GM19395 (cell line): ENCODE data around the gene TEDDM1.
"Not testable (repeated sequence)": the region's sequence is repeated elsewhere in the genome, so short reads cannot be mapped to it uniquely, and the experiment has no call there.

Source experiments
- ATAC-seq: cut with Tn5 transposase; IDR thresholded peaks from one replicate; pipeline ENCODE4 v1.9.1; 2021; ENCODE audit warnings: mild to moderate bottlenecking, moderate library complexity; ENCODE audit not compliant: unreplicated experiment

Gene TEDDM1

DNA sequence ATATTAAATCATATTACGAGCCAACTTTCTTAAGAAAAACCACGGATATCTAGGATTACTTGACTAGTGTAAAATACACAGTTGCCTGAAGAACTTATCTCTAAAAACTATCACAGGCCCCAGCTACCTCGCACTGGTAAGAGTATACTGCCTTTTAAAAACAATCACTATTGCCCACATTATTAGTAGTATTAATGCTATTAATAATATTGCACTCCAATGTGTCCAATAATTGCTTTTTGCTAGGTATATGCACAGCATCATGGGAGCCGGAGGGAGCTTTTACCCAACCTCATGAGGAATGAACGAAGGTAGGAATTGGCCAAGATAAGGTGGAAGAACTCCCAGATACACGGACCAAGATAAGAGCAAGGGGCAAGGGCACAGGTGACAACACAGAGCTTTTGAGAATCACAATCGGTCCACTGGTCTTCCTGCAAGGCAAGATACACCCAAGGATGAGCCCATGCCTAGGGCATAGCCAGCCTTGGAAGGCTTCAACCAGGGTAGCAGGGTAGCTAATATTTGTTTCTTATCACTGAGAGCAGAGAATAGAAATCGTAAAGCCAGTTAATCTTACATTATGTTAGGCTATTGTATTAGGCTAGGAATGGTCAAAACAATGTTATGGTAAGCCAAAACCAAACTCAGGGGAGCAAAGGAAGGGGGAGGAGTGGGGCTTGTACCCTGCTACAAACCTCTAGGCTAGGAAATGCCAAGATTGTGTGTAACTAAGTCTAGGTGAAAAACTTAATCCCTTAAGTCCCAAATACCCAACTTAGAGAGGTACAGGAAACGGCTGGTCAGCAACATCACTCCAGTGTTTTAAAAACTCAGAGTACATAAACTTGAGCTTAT, 18.3 kb downstream of the TEDDM1 start:
- no peak for ATAC-seq

DNA sequence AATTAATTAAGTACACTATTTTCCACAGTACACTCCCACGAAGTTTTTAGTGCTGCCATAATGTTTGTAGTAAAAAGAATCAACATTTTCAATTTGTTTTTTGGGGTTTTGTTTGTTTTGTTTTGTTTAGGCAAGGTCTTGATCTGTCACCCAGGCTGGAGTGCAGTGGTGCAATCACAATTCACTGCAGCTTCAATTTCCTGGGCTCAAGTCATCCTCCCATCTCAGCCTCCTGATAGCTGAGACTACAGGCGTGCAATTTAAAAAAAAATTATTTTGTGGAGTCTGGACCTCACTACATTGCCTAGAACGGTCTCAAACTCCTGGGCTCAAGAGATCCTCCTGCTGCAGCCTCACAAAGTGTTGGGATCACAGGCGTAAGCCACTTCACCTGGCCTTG, 20.3 kb downstream of the TEDDM1 start:
- no peak for ATAC-seq

DNA sequence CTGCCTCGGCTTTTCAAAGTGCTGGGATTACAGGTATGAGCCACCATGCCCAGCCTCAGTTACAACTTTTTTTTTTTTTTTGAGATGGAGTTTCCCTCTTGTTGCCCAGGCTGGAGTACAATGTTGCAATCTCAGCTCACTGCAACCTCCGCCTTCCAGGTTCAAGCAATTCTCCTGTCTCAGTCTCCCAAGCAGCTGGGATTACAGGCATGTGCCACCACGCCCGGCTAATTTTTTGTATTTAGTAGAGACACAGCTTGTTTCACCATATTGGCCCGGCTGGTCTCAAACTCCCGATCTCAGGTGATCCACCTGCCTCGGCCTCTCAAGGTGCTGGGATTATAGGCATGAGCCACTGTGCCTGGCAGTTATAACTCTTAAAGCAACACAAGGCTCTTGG, 20.7 kb downstream of the TEDDM1 start:
- not testable (repeated sequence) for ATAC-seq

DNA sequence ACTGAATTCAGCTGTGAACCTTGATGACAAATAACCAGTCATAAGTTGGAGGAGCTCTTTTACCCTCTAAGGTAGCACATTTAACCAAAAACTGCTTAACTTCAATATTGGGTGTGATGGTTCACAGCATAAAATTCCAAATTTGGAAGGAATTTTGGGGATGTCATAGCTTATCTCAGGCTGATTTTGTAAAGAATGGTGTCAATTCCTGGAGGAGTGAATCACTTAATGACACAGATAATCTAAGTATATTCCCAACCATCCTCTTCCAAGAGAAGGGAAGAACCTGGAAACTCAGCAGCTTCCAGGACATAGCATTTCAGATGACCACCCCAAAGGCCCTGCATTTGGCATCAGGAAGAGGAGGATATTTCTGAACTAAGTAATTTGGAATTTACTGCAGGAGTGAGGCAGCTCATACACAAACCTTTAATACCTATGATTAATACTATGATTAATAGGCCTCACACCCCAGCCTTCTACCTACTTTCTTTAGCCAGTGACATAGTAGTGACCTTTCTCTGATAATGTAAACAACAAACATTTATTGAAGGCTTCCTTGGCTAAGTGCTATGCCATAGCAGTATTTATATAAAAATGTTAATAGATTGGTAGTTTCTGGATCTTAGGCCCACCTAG, 23.4 kb downstream of the TEDDM1 start:
- no peak for ATAC-seq

DNA sequence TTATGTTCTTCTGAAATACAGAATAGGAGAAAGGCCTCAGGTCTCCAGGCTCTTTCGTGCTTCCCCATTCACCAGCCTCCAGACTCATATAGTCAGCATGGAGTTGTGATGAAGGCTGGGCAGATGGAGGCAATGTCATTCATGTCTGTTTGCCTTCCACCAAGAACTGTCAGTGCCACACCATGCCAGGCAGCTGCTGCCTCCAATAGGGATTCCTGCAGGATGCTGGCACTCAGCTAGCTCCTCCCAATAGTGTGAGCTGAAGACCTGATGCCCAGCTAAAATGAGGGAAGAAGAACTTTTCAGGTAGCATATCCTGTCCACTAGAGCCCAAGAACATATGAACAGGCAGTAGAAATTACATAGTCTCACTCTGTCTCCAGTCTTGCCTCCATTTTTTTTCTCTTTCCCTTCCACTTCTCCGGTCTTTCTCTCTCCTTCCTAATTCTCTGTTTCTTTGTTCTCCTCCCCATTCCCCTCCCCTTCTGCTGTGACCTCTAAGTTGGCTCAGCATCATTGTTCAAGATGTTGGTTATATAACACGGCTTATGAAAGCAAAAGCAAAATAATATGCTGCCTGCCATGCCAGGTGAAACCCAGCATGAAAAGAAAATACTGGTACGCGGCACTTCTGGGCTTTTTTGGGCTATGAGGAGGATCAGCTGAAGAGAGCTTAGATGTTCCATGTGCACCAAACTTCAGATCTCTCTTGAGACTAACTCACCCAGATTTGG, 26.2 kb downstream of the TEDDM1 start:
- no peak for ATAC-seq

DNA sequence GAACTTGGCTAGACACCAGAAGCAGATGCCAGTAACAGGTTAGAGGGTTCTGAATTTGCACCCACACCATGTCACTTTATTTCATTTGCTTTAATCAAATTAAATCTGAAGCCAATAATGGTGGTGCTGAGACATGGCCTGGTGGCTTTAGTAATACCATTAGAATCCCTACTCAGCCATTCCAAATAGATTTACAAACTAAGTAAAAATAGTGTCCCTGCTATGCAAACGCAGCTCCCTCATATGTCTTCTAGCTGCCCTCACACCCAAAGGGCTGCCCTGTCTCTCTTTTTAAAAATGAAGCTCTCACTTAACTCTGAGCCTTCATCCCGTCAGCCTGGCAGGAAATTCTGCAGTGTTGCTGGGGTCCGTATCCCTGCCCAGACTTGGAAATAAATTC, 29.9 kb downstream of the TEDDM1 start:
- ATAC-seq = no peak

DNA sequence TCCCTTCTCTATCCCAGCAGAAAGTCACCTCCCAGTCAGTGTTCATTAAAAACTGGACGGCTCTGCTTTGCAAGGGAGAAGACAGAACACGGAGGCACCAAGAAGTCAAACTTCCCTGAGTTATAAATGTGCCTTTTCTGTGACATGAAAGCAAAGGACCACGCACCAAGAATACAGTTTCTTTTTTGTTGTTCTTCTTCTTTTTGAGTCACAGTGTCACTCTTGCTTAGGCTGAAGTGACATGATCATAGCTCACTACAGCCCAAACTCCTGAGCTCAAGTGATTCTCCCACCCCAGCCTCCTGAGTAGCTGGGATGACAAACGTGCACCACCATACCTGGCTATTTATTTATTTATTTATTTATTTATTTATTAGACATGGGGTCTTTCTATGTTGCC, 31.6 kb downstream of the TEDDM1 start:
- ATAC-seq = no peak

DNA sequence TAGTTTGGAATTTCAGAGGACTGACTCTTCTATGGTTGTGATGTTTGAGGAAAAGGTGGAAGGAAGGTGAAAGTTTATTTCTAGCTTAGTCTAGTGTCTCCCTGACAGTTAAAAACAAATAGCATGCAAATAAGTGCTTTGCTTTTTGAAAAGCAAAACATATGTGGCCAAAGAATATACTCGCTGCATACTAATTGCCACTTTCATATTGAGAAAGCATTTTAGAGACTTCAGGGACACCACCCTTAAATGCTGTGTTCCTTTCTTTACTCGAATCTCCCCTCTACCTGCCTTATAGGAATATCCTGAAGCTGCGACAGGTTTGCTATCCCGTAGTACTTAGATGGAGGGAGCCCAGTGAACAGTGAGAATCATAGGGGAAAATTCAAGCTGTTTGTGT, 32.1 kb downstream of the TEDDM1 start:
- ATAC-seq = no peak

DNA sequence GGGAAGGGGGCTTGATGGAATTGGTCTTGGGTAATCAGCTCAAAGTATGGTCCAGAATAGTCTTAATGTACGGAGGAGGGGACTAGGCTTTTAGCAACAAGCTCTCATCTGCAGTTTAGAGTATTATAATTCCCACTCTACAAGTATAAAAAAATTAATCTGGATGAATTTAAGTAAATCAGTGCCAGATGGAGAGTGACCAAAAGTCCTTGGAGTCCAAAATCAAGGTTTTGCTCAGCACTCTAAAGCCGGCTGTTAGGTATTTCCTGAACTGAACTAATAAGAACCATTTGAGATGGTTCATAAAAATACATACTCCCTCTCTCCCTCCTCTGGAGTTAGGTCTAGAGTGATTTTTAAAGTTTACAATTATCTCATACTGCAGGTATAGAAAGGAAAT, 32.5 kb downstream of the TEDDM1 start:
- ATAC-seq = no peak

DNA sequence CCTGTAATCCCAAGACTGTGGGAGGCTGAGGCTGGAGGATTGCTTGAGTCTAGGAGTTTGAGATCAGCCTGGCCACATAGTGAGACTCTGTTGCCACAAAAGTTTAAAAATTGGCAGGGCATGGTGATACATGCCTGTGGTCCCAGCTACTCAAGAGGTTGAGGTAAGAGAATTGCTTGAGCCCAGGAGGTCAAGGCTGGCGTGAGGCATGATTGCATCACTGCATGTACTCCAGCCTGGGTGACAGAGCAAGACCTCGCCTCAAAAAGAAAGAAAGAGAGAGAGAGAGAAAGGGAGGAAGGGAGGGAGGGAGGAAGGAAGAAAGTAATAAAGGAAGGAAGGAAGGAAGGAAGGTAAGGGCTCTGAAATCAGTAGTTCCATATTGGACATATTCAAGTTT, 33.9 kb downstream of the TEDDM1 start:
- ATAC-seq = no peak

DNA sequence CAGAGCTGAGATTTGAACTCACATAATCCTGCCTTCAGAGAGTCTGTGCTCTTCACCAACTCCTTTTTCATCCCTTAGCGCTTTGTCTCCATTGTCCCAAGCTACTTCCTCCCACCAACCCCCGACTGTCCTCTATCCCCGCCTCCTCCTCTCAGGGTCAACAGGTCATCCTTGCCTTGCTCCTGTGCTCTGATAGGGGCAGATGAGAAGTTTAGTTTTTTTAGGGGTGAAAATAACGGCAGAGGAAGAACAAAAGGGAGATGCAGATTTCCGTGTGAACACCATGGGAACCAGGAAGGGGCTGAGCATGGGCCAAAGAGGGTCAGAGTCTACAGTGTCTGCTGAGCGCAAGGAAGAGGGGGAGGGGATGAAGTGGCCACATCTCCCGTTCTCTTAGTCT, 40.8 kb downstream of the TEDDM1 start:
- ATAC-seq = no peak

DNA sequence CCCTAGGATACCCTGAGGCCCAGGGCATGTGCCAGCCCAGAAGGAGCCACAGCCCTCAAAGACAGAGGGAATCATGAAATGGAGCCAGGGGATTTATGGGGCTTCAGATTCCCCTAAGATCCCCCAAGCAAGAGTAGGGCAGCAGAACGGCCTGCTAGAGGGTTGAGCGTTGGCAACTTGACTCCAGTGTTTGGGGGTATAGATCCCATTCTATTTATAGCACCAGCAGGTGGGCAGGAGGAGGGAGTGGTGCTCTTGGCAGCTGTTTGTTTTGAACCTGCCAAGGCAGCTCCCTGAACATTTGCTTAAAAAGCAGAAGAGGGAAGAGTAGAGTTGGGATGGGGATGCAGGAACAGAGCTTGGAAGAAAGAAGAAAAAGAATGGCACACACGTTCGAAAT, 42.6 kb downstream of the TEDDM1 start:
- no peak for ATAC-seq

DNA sequence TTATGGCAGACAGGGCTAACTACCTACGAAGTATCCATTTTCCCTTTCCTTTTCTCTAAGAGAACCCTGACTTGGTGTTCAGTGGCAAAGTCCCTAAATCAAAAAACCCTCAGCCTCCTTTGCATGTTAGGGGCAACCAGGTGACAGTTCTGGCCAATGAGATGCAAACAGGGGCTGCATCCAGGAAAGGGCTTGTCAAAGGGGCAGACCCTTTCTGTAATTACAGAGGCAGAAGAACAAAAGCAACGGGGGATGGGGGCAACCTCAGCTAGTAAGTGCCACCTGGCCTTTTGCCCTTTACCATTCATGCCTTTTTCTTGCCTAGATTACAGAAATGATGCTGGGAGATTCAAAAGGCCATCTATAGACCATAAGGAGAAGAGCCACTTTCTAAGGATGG, 43.3 kb downstream of the TEDDM1 start:
- no peak for ATAC-seq

DNA sequence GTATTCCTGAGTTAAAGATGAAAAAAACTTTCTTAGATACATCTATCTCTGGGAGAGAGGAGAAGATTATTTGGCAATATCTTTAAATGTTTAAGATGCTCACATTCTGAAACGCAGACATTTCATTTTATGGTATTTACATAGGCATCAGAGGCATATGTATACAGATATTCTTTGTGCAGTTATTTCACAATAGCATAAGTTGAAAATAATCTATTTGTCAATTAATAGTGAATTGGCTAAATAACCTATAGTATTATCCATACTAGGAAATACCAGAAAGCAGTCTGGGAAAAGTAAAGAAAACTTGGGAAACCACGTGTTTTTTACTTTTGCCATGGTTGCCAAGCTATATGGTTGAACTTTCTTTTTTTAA, 44.8 kb downstream of the TEDDM1 start:
- ATAC-seq = no peak

DNA sequence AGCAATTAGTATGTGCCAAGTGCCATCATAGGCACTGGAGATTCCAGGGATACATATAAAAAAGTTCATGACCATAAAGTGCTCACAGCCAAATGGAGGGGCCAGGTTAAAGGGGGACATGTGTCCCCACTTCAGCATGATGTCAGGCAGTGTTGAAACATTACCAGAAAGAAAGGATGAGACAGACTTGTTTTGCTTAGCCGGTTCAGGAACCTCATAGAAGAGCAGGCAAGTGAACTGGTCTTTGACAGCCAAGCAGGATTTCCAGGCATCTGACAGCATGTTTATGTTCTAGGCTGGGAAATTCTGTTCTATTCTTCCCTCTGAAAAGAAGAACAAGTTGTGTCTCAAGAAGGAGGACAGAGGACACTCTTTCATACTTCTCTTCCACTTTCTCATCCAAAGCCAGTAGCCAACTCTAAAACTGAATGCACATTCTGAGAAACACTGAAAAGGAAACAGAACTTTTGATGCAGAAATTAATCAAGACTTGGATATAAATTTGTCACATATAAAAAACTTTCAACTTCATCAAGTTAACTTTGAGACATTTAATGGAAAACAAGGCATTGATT, 48.6 kb downstream of the TEDDM1 start:
- ATAC-seq = no peak

DNA sequence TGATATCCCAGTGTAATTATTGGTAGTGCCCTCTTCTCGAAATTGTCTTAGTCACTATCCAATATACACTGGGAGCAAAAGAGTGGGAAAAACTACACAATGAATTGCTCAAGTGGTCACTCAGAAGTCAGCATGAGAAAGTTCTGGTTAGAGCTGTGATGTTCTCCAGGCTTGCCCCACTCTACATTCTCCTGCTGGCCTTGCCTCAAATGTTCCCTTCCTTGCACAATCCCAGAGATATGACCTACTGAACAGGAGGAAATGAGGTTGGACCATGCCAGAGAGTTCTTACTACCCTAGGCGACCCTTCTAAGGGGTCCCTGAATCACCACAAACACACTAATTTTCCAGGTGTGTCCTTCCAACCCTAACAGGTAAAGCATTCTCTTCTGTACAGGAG, 49.6 kb downstream of the TEDDM1 start:
- no peak for ATAC-seq

DNA sequence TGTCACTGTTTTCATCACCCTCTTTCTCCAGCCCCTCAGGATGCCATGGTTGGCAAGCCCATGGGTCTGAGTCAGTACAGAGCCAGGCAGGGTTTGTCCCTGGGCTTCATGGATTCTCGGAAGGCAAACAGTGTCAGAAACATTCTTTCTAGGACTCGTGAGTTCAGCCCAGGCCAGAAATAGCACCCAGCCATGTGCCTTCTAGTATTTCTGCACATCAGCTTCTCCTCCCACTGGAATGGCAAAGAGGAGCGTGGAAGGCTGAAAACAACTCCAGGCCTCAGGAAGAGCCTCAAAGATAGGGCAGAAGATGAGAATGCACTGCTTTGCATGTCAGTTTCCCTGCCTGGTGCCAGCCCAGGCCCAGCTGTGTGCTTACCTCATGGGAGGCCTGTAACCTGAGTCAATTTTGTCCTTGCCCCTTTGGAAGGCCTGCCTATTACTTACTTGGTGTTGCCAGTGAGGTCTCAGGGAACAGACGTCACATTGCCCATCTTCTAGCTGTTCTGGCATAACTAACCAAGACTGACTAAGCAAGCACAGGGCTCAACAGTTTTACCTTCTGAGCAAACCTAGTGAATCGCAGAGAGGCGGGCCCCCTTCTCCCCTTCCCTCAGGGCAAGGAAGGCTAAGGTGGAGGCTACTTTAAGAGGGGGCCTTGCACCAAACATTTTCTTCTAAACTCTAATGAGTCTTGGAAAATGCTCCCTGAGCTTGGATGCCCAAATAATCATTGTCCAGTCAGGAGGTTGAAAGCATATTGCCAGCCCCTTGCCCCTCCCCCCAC, 51.3 kb downstream of the TEDDM1 start:
- ATAC-seq = no peak
